CD14-positive monocyte (primary cell): ENCODE results near the gene ATP1A2. TPM values are rescaled to one million over a fixed set of nuclear protein-coding genes. Genes with fewer than 3 reads are reported as not detected.
A peak's percentile ranks its signal among the peaks of the same experiment; 100 is the strongest.

ENCODE experiments used
- DNase-seq, 3 donors: peaks; one replicate each; pipeline ENCODE4 v3.0.0-alpha.2; 2011 to 2022
- H2AFZ ChIP-seq: 2 replicates; pipeline ENCODE4 v1.6.0; 2012; ENCODE audit warnings: mild to moderate bottlenecking, low read depth, low read length, inconsistent platforms; ENCODE audit not compliant: insufficient read depth, poor library complexity, severe bottlenecking
- H3K27ac ChIP-seq, 2 donors: 1 replicate in 1 of 2; 2 replicates in 1 of 2; pipeline ENCODE4 v1.5.1; 2012 to 2013; ENCODE audit warnings: low read length in 2 of 2, control low read depth in 1 of 2, inconsistent platforms in 1 of 2, low read depth in 1 of 2, mild to moderate bottlenecking in 1 of 2
- H3K27me3 ChIP-seq, 2 donors: one replicate each; pipeline versions ENCODE4 v1.6.0 to v1.6.1; 2011 to 2013; ENCODE audit warnings: low read length in 2 of 2; ENCODE audit not compliant: control insufficient read depth in 2 of 2, insufficient read depth in 2 of 2
- H3K36me3 ChIP-seq, 2 donors: replicated peaks in 1 of 2; 1 replicate in 1 of 2; 2 replicates in 1 of 2; pipeline versions ENCODE4 v1.5.1 to v1.6.1; 2012 to 2013; ENCODE audit warnings: low read length in 2 of 2, control low read depth in 1 of 2, inconsistent platforms in 1 of 2, mild to moderate bottlenecking in 1 of 2; ENCODE audit not compliant: insufficient read depth in 2 of 2, control insufficient read depth in 1 of 2
- H3K4me1 ChIP-seq, 2 donors: 1 replicate in 1 of 2; 2 replicates in 1 of 2; pipeline versions ENCODE4 v1.5.1 to v1.6.1; 2012 to 2013; ENCODE audit warnings: low read length in 2 of 2, control low read depth in 1 of 2, inconsistent platforms in 1 of 2, mild to moderate bottlenecking in 1 of 2, moderate library complexity in 1 of 2; ENCODE audit not compliant: insufficient read depth in 2 of 2, control insufficient read depth in 1 of 2
- H3K4me2 ChIP-seq: replicated peaks from 2 replicates; pipeline ENCODE3; 2012; ENCODE audit warnings: low read length, moderate library complexity, mild to moderate bottlenecking; ENCODE audit not compliant: poor library complexity, severe bottlenecking; ENCODE audit errors: extremely low read depth
- H3K4me3 ChIP-seq, 3 experiments: fragments of 200-600 bp in 1 of 3; sonication (generic) in 1 of 3; replicated peaks in 1 of 3; 1 replicate in 2 of 3; 2 replicates in 1 of 3; pipeline ENCODE4 v1.5.1; 2011 to 2013; ENCODE audit warnings: low read length in 3 of 3, mild to moderate bottlenecking in 3 of 3, control low read depth in 2 of 3, low read depth in 2 of 3, inconsistent platforms in 1 of 3, moderate library complexity in 1 of 3
- H3K79me2 ChIP-seq: 2 replicates; pipeline ENCODE4 v1.6.0; 2012; ENCODE audit warnings: mild to moderate bottlenecking, control low read depth, inconsistent platforms, low read length, moderate library complexity; ENCODE audit not compliant: insufficient read depth
- H3K9ac ChIP-seq: 2 replicates; pipeline ENCODE4 v1.6.0; 2017; ENCODE audit warnings: low read length, mild to moderate bottlenecking; ENCODE audit not compliant: insufficient read depth, poor library complexity, severe bottlenecking
- H3K9me3 ChIP-seq, 2 donors: replicated peaks in 1 of 2; 1 replicate in 1 of 2; 2 replicates in 1 of 2; pipeline versions ENCODE4 v1.5.1 to v1.6.1; 2012 to 2013; ENCODE audit warnings: low read length in 2 of 2, control low read depth in 1 of 2; ENCODE audit not compliant: control insufficient read depth in 1 of 2, insufficient read depth in 1 of 2
- H4K20me1 ChIP-seq: 2 replicates; pipeline ENCODE4 v1.6.0; 2012; ENCODE audit warnings: mild to moderate bottlenecking, low read length, control low read depth, moderate library complexity; ENCODE audit not compliant: insufficient read depth
- H3K27ac Mint-ChIP-seq, 7 donors: one replicate each; pipeline ENCODE4 v1.8.0; 2020; ENCODE audit warnings: mild to moderate bottlenecking in 7 of 7, mixed read lengths in 7 of 7, moderate library complexity in 6 of 7, inconsistent platforms in 2 of 7
- H3K27me3 Mint-ChIP-seq, 3 donors: one replicate each; pipeline ENCODE4 v1.8.0; 2021 to 2022; ENCODE audit warnings: low read depth in 3 of 3, mild to moderate bottlenecking in 3 of 3, mixed read lengths in 3 of 3, moderate library complexity in 3 of 3, inconsistent platforms in 1 of 3
- H3K36me3 Mint-ChIP-seq, 2 donors: one replicate each; pipeline ENCODE4 v1.8.0; 2020; ENCODE audit warnings: mixed read lengths in 2 of 2, inconsistent platforms in 1 of 2, mild to moderate bottlenecking in 1 of 2
- H3K4me1 Mint-ChIP-seq: one replicate; pipeline ENCODE4 v1.8.0; 2020; ENCODE audit warnings: mild to moderate bottlenecking, mixed read lengths
- H3K4me3 Mint-ChIP-seq, 2 donors: one replicate each; pipeline ENCODE4 v1.8.0; 2020; ENCODE audit warnings: mild to moderate bottlenecking in 2 of 2, mixed read lengths in 2 of 2, moderate library complexity in 1 of 2
- H3K9me3 Mint-ChIP-seq, 7 donors: one replicate each; pipeline ENCODE4 v1.8.0; 2020 to 2022; ENCODE audit warnings: mixed read lengths in 7 of 7, mild to moderate bottlenecking in 6 of 7, moderate library complexity in 6 of 7, inconsistent platforms in 2 of 7
- CTCF ChIP-seq: fragments of 200-600 bp; IDR thresholded peaks from one replicate; pipeline ENCODE4 v1.8.0; 2022; ENCODE audit warnings: antibody characterized with exemption, mild to moderate bottlenecking
- WGBS: methylation state at CpG from one replicate; pipeline ENCODE4 v1.1.5; 2013; ENCODE audit warnings: missing lambda C conversion rate; ENCODE audit not compliant: insufficient coverage; 5-methylcytosine and 5-hydroxymethylcytosine counted together
- intact Hi-C, 2 donors: fragments of 100-400 bp; cut with micrococcal nuclease; formaldehyde crosslinking; loops; one replicate each; pipeline versions ENCODE4 v1.15.0 to v1.15.1; 2023
- polyA plus RNA-seq, 3 donors: library from polyadenylated mRNA; depleted of rRNA in 1 of 3; unstranded in 2 of 3; stranded (reverse) in 1 of 3; fragments of 300-500 nt in 2 of 3; fragments of >200 nt in 1 of 3; fragmentation: Illumina TruSeq in 2 of 3; gene quantifications; 1 replicate in 2 of 3; 2 replicates in 1 of 3; pipeline ENCODE4 v1.2.3, GENCODE V29; 2012 to 2021

The ATP1A2 gene
- polyA plus RNA-seq, 3 donors: 0.03 TPM; not detected in 2

GRCh38 chr1:160129558-160129957, 14.0 kb downstream of the ATP1A2 start:
- TF ChIP-seq CTCF: no peak
- Mint-ChIP-seq H3K27ac (no peak overlapping the region), H3K4me1 (peaks cover 1% of the 10 kb centered on the region), H3K4me3 (peak overlapping the region in 1 of 2 donors; percentile 17), H3K27me3 (peaks cover 5 to 9% (median 6%) of the 10 kb centered on the region in 3 donors), H3K9me3 (peaks cover 0 to 2% (median 0%) of the 10 kb centered on the region in 7 donors), H3K36me3 (no peaks in the 10 kb centered on the region)
- Histone ChIP-seq H4K20me1 (no peaks in the 10 kb centered on the region), H3K4me2 (no peak overlapping the region), H3K9ac (no peak overlapping the region), H3K9me3 (no peaks in the 10 kb centered on the region), H3K27me3 (no peaks in the 10 kb centered on the region), H3K4me3 (no peak overlapping the region), H3K4me1 (peaks cover 4 to 5% of the 10 kb centered on the region in 2 donors), H3K36me3 (no peaks in the 10 kb centered on the region), H2AFZ (no peak overlapping the region), H3K27ac (no peak overlapping the region), H3K79me2 (no peaks in the 10 kb centered on the region)
- intact Hi-C loops: no loop called here
- 100% methylated on average over 1 of the region's 3 CpGs for WGBS
- DNase-seq: no peak

- 94% methylated on average over 10 of the region's 11 CpGs for WGBS
- Mint-ChIP-seq H3K36me3 (no peaks in the 10 kb centered on the region), H3K9me3 (no peaks in the 10 kb centered on the region), H3K4me1 (peaks cover 5% of the 10 kb centered on the region), H3K27me3 (peaks cover 7 to 9% (median 7%) of the 10 kb centered on the region in 3 donors), H3K27ac (no peak overlapping the region), H3K4me3 (no peak overlapping the region)
- Histone ChIP-seq H3K27me3 (no peaks in the 10 kb centered on the region), H3K36me3 (no peaks in the 10 kb centered on the region), H3K4me3 (no peak overlapping the region), H3K4me1 (peaks cover 8 to 9% of the 10 kb centered on the region in 2 donors), H3K9me3 (no peaks in the 10 kb centered on the region), H3K4me2 (no peak overlapping the region), H4K20me1 (no peaks in the 10 kb centered on the region), H3K79me2 (no peaks in the 10 kb centered on the region), H3K27ac (no peak overlapping the region), H3K9ac (no peak overlapping the region), H2AFZ (no peak overlapping the region)
- no peak for DNase-seq
- intact Hi-C loops: no loop called here
- no peak for TF ChIP-seq CTCF
Observed at GRCh38 chr1:160129966-160130365, 14.4 kb downstream of the ATP1A2 start.
